Right atrium auricular region (tissue), 2 donors: ENCODE results near the gene ARR3. TPM values are rescaled to one million over a fixed set of nuclear protein-coding genes. Genes with fewer than 3 reads are reported as not detected.
"Not testable (repeated sequence)": the region's sequence is repeated elsewhere in the genome, so short reads cannot be mapped to it uniquely, and the experiment has no call there.

ENCODE experiments used
- DNase-seq: peaks from one replicate; pipeline ENCODE4 v3.0.0-alpha.2; 2019; ENCODE audit warnings: low spot score
- H3K27ac ChIP-seq, 2 donors: fragments of 200-600 bp; sonication (generic); 1 replicate in 1 of 2; 2 replicates in 1 of 2; pipeline ENCODE4 v1.5.1; 2016 to 2019
- H3K27me3 ChIP-seq, 2 donors: fragments of 200-600 bp; sonication (generic); one replicate each; pipeline versions ENCODE4 v1.5.1 to v1.6.0; 2017 to 2019
- H3K36me3 ChIP-seq: fragments of 200-600 bp; sonication (generic); one replicate; pipeline ENCODE4 v1.5.1; 2016
- H3K4me1 ChIP-seq, 2 donors: fragments of 200-600 bp; sonication (generic); one replicate each; pipeline versions ENCODE4 v1.5.1 to v1.6.0; 2017 to 2019
- H3K4me3 ChIP-seq, 2 donors: fragments of 200-600 bp; sonication (generic); 1 replicate in 1 of 2; 2 replicates in 1 of 2; pipeline ENCODE4 v1.5.1; 2017 to 2019; ENCODE audit warnings: mild to moderate bottlenecking in 1 of 2, moderate library complexity in 1 of 2
- H3K9me3 ChIP-seq, 2 donors: fragments of 200-600 bp; sonication (generic); one replicate each; pipeline ENCODE4 v1.5.1; 2019
- CTCF ChIP-seq, 2 donors: fragments of 200-600 bp; sonication (generic); IDR thresholded peaks; one replicate each; pipeline ENCODE4 v1.5.1; 2019; ENCODE audit warnings: antibody characterized with exemption in 2 of 2
- total RNA-seq, 2 donors: library from RNA; depleted of rRNA; stranded (reverse); fragments of >200 nt; gene quantifications; one replicate each; pipeline ENCODE4 v1.1.0, GENCODE V29; 2016

Gene ARR3
- total RNA-seq, 2 donors from 2014 or later = not detected

DNA sequence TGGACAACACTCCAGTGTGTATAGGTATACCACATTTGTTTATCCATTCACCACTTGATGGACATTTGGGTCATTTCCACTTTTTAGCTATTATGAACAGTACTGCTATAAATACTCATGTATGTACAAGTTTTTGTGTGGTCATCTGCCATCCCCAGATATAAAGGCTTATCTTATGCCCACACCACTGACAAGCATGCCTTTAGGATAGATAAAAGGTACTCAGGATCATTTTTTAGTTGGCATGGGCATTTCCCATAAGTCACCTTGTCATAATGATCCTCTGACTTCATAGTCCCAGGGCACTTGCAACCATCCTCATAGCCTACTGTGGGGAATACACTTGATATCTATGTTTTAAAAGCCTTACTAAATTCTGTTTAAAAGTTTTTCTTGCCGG lies 27.4 kb upstream of the ARR3 start:
- no peak overlapping the region for H3K27ac ChIP-seq
- H3K4me3 ChIP-seq = no peak overlapping the region
- H3K27me3 ChIP-seq = no peaks in the 10 kb centered on the region
- H3K36me3 ChIP-seq = no peaks in the 10 kb centered on the region
- no peak for DNase-seq
- no peak for TF ChIP-seq CTCF (IDR thresholded peaks at IDR 0.05)
- H3K9me3 ChIP-seq = no peaks in the 10 kb centered on the region
- no peaks in the 10 kb centered on the region for H3K4me1 ChIP-seq

DNA sequence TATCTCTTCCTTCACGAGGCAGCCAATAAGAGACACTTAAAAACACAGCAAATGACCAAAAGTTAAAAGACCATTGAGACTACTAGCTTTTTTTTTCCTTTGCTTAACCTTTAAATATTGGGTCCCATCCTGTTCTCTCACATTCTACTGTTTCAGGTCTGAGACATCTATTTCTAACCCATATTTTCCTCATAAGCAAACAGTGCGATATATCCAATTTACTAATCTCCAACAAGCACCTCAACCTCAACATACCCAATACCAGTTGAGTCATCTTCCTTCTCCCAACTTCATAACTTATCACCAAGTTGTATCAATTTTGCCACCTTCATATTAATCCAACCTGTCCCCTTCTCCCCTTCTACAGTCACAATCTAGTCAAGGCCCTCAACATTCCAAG lies 26.6 kb upstream of the ARR3 start:
- DNase-seq = no peak
- no peak overlapping the region for H3K27ac ChIP-seq
- no peaks in the 10 kb centered on the region for H3K4me1 ChIP-seq
- H3K36me3 ChIP-seq = no peaks in the 10 kb centered on the region
- H3K27me3 ChIP-seq = no peaks in the 10 kb centered on the region
- no peaks in the 10 kb centered on the region for H3K9me3 ChIP-seq
- H3K4me3 ChIP-seq = no peak overlapping the region
- no peak for TF ChIP-seq CTCF (IDR thresholded peaks at IDR 0.05)

GRCh38 chrX:70243601-70244000 lies 24.5 kb upstream of the ARR3 start:
- not testable (repeated sequence) for DNase-seq, H3K4me3 ChIP-seq, H3K36me3 ChIP-seq, H3K27ac ChIP-seq, H3K4me1 ChIP-seq, H3K9me3 ChIP-seq, H3K27me3 ChIP-seq

- no peak overlapping the region for H3K4me3 ChIP-seq
- no peaks in the 10 kb centered on the region for H3K27me3 ChIP-seq
- no peaks in the 10 kb centered on the region for H3K36me3 ChIP-seq
- H3K9me3 ChIP-seq = no peaks in the 10 kb centered on the region
- no peak for DNase-seq
- TF ChIP-seq CTCF (IDR thresholded peaks at IDR 0.05) = no peak
- no peak overlapping the region for H3K27ac ChIP-seq
- no peaks in the 10 kb centered on the region for H3K4me1 ChIP-seq
Observed at GRCh38 chrX:70244881-70245280, 23.3 kb upstream of the ARR3 start.

- no peaks in the 10 kb centered on the region for H3K4me1 ChIP-seq
- no peak for TF ChIP-seq CTCF (IDR thresholded peaks at IDR 0.05)
- no peak overlapping the region for H3K27ac ChIP-seq
- H3K36me3 ChIP-seq = no peaks in the 10 kb centered on the region
- H3K27me3 ChIP-seq = no peaks in the 10 kb centered on the region
- no peak for DNase-seq
- no peak overlapping the region for H3K4me3 ChIP-seq
- no peaks in the 10 kb centered on the region for H3K9me3 ChIP-seq
Observed at GRCh38 chrX:70247252-70247651, 20.9 kb upstream of the ARR3 start.

- no peak overlapping the region for H3K4me3 ChIP-seq
- DNase-seq = no peak
- no peak for TF ChIP-seq CTCF (IDR thresholded peaks at IDR 0.05)
- no peaks in the 10 kb centered on the region for H3K36me3 ChIP-seq
- no peaks in the 10 kb centered on the region for H3K4me1 ChIP-seq
- H3K9me3 ChIP-seq = no peaks in the 10 kb centered on the region
- H3K27ac ChIP-seq = no peak overlapping the region
- no peaks in the 10 kb centered on the region for H3K27me3 ChIP-seq
Observed at GRCh38 chrX:70252491-70252890, 15.6 kb upstream of the ARR3 start.
